Prostate gland (tissue), 2 donors: ENCODE measurements around the gene VCX3B. TPM values are rescaled to one million over a fixed set of nuclear protein-coding genes. Genes with fewer than 3 reads are reported as not detected.
"Not testable (repeated sequence)": the region's sequence is repeated elsewhere in the genome, so short reads cannot be mapped to it uniquely, and the experiment has no call there.

Source experiments
- DNase-seq: peaks from one replicate; pipeline ENCODE4 v3.0.0-alpha.2; 2019; ENCODE audit warnings: low spot score
- H3K27ac ChIP-seq, 2 donors: fragments of 200-600 bp; sonication (generic); 2 replicates each; pipeline ENCODE4 v1.5.1; 2017 to 2019
- H3K27me3 ChIP-seq: fragments of 200-600 bp; sonication (generic); replicated peaks from 2 replicates; pipeline ENCODE4 v1.5.1; 2019; ENCODE audit not compliant: insufficient read depth
- H3K36me3 ChIP-seq, 2 donors: fragments of 200-600 bp; sonication (generic); 1 replicate in 1 of 2; 2 replicates in 1 of 2; pipeline versions ENCODE4 v1.5.1 to v1.8.1; 2017 to 2019
- H3K4me1 ChIP-seq: fragments of 200-600 bp; sonication (generic); replicated peaks from 2 replicates; pipeline ENCODE4 v1.5.1; 2019
- H3K4me3 ChIP-seq, 2 donors: fragments of 200-600 bp; sonication (generic); 2 replicates each; pipeline ENCODE4 v1.5.1; 2017 to 2019
- H3K9me3 ChIP-seq: fragments of 200-600 bp; sonication (generic); 2 replicates; pipeline ENCODE4 v1.5.1; 2017
- CTCF ChIP-seq, 4 experiments: fragments of 200-600 bp in 2 of 4; fragments of 450-650 bp in 2 of 4; sonication (generic) in 2 of 4; IDR thresholded peaks; 1 replicate in 3 of 4; 2 replicates in 1 of 4; pipeline ENCODE4 v1.5.1; 2016 to 2019; ENCODE audit warnings: antibody characterized with exemption in 4 of 4, mild to moderate bottlenecking in 2 of 4, moderate library complexity in 2 of 4
- POLR2A ChIP-seq: fragments of 450-650 bp; IDR thresholded peaks from one replicate; pipeline ENCODE4 v1.6.1; 2016; ENCODE audit warnings: antibody characterized with exemption, mild to moderate bottlenecking
- POLR2AphosphoS5 ChIP-seq: sonication (generic); formaldehyde crosslinking; IDR thresholded peaks from one replicate; pipeline ENCODE4 v1.6.1; 2017; ENCODE audit warnings: antibody characterized with exemption
- WGBS: methylation state at CpG from one replicate; pipeline ENCODE4 v1.1.5; 2018; 5-methylcytosine and 5-hydroxymethylcytosine counted together
- intact Hi-C: fragments of 100-400 bp; cut with DNase I; formaldehyde crosslinking; loops from one replicate; pipeline ENCODE4 v1.14.2; 2022
- total RNA-seq, 2 donors: library from RNA; depleted of rRNA; stranded (reverse); fragments of >200 nt; gene quantifications; one replicate each; pipeline ENCODE4 v1.1.0, GENCODE V29; 2016

Gene VCX3B
- total RNA-seq, 2 donors from 2014 or later = 29.7 TPM; not detected in 1

GRCh38 chrX:8432396-8432795 is 32.2 kb upstream of the VCX3B start:
- Histone ChIP-seq H3K9me3 (no peaks in the 10 kb centered on the region), H3K27me3 (no peaks in the 10 kb centered on the region), H3K4me1 (no peaks in the 10 kb centered on the region), H3K27ac (no peak overlapping the region), H3K36me3 (no peaks in the 10 kb centered on the region), H3K4me3 (no peak overlapping the region)
- 89% methylated on average over 3 of the region's 3 CpGs for WGBS
- intact Hi-C loops = no loop called here
- no peak for TF ChIP-seq POLR2A
- TF ChIP-seq POLR2AphosphoS5 = no peak
- no peak for TF ChIP-seq CTCF (IDR thresholded peaks at IDR 0.05)
- DNase-seq = no peak

DNA sequence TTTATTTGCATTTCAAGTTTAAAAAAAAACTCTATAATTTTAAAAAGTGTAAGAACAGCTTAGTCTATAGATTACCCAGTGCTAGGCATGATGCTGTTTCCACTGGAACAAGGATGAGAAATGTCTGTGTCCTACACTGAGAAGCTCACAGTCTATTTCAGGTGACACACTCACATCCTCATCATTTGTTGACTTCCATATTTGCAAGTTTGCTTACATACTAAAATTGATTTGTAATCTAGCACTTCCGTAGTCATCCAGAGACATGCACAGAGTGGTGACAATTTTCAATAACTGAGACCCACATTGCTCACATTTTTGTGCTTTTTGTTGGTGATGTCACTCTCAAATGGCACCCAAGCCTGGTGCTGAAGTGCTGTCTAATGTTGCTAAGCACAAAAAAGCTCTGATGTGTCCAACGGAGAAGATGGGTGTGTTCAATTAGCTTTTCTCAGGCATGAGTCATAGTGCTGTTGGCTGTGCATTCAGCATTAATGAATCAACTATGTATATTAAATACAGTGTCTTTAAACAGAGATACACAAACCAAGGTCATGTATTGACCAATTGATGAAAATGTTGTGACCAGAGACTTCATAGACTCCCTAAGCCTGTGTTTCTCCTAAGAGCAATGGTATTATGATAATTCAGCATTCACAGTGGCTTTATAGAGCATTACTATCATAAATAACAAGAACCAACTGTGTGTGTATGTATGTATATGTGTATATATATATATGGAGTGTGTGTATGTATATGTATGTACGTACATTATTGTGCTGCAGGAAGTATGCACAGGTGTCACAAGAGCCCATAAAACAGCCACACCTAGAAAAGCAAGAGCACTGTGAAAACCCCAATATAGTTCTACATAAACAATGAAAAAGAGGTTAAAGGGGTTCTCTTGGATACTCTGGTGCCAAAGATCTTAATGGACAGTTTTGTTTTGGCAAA is 31.2 kb upstream of the VCX3B start:
- intact Hi-C loops = no loop called here
- Histone ChIP-seq H3K27me3 (no peaks in the 10 kb centered on the region), H3K4me1 (no peaks in the 10 kb centered on the region), H3K4me3 (no peak overlapping the region), H3K27ac (no peak overlapping the region), H3K36me3 (no peaks in the 10 kb centered on the region), H3K9me3 (no peaks in the 10 kb centered on the region)
- no peak for TF ChIP-seq POLR2A
- no peak for TF ChIP-seq CTCF (IDR thresholded peaks at IDR 0.05)
- no peak for TF ChIP-seq POLR2AphosphoS5
- no peak for DNase-seq
- WGBS = 71% methylated on average over 3 of the region's 3 CpGs

DNA sequence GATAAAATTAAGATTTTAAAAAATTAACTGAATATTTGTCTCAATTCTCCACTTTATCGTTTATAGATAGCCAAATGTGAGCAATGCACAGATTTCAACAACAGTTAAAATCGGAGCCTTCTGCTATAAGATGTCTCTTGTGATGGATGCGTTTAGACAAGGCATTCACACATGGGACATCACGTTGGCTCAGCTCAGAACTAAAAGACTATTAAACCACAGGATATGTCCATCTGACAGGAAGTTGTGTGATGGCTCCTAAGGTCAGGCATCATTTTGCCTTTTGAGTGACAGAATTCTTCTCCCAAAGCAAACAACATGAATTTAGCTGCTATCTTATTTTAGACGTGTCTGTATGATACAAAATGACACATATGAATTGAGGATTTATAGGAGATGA is 17.3 kb upstream of the VCX3B start:
- H3K4me1 ChIP-seq = no peaks in the 10 kb centered on the region
- 78% methylated on average over 5 of the region's 5 CpGs for WGBS
- H3K27me3 ChIP-seq = no peaks in the 10 kb centered on the region
- no peak for DNase-seq
- H3K4me3 ChIP-seq = no peak overlapping the region
- TF ChIP-seq CTCF (IDR thresholded peaks at IDR 0.05) (no peak), POLR2AphosphoS5 (no peak), POLR2A (no peak)
- intact Hi-C loops = no loop called here
- H3K27ac ChIP-seq = no peak overlapping the region
- H3K36me3 ChIP-seq = no peaks in the 10 kb centered on the region
- no peaks in the 10 kb centered on the region for H3K9me3 ChIP-seq

DNA sequence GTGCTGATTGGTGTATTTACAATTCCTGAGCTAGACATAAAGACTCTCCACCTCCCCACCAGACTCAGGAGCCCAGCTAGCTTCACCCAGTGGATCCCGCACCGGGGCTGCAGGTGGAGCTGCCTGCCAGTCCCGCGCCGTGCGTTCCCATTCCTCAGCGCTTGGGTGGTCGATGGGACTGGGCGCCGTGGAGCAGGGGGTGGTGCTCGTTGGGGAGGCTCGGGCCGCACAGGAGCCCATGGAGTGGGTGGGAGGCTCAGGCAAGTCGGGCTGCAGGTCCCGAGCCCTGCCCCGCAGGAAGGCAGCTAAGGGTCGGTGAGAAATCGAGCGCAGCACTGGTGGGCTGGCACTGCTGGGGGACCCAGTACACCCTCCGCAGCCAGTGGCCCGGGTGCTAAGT is 12.3 kb upstream of the VCX3B start:
- H3K4me1 ChIP-seq, DNase-seq, H3K36me3 ChIP-seq, H3K27me3 ChIP-seq, H3K9me3 ChIP-seq, intact Hi-C loops, H3K4me3 ChIP-seq, H3K27ac ChIP-seq: not testable (repeated sequence)
- WGBS = 100% methylated on average over 6 of the region's 21 CpGs

GRCh38 chrX:8453611-8454010 is 11.0 kb upstream of the VCX3B start:
- Histone ChIP-seq H3K27ac (no peak overlapping the region), H3K4me1 (no peaks in the 10 kb centered on the region), H3K4me3 (no peak overlapping the region), H3K9me3 (no peaks in the 10 kb centered on the region), H3K36me3 (no peaks in the 10 kb centered on the region), H3K27me3 (no peaks in the 10 kb centered on the region)
- WGBS = 15% methylated on average over 3 of the region's 3 CpGs
- TF ChIP-seq CTCF (IDR thresholded peaks at IDR 0.05) (no peak), POLR2A (no peak)
- intact Hi-C loops = no loop called here
- DNase-seq = no peak
